SHP77 treated with DMSO at 0.1 percent for 48 hours (cell line): ENCODE results near the gene TPRG1L.
A peak's percentile ranks its signal among the peaks of the same experiment; 100 is the strongest.
"Not testable (repeated sequence)": the region's sequence is repeated elsewhere in the genome, so short reads cannot be mapped to it uniquely, and the experiment has no call there.

Experiments
- DNase-seq: peaks from one replicate; lab custom pipeline; 2025; lab: John Stamatoyannopoulos, UW

TPRG1L gene

GRCh38 chr1:3624200-3625136 lies at the start of gene TPRG1L:
TSS of gene TPRG1L (plus strand) at chr1:3625015. CDS start at chr1:3625073, 58 bp downstream.
- DNase-seq: peak; percentile 73

- DNase-seq: not testable (repeated sequence)
These were observed 49.3 kb upstream of the TPRG1L start for GRCh38 chr1:3575515-3575914.

- DNase-seq: no peak
These were observed 48.8 kb upstream of the TPRG1L start for GRCh38 chr1:3575993-3576392.

GRCh38 chr1:3577300-3577699 lies 47.5 kb upstream of the TPRG1L start:
- DNase-seq: no peak

GRCh38 chr1:3577711-3578432 lies 46.9 kb upstream of the TPRG1L start:
- DNase-seq: no peak

- DNase-seq: no peak
These were observed 46.4 kb upstream of the TPRG1L start for GRCh38 chr1:3578433-3578805.

- DNase-seq: no peak
These were observed 45.9 kb upstream of the TPRG1L start for GRCh38 chr1:3578906-3579305.

- DNase-seq: no peak
These were observed 45.2 kb upstream of the TPRG1L start for GRCh38 chr1:3579626-3580025.

GRCh38 chr1:3580231-3580630 lies 44.6 kb upstream of the TPRG1L start:
- no peak for DNase-seq

- no peak for DNase-seq
These were observed 43.3 kb upstream of the TPRG1L start for GRCh38 chr1:3581296-3582036.

GRCh38 chr1:3583751-3584150 lies 41.1 kb upstream of the TPRG1L start:
- not testable (repeated sequence) for DNase-seq

- no peak for DNase-seq
These were observed 39.9 kb upstream of the TPRG1L start for GRCh38 chr1:3584915-3585314.

GRCh38 chr1:3585353-3585868 lies 39.4 kb upstream of the TPRG1L start:
- DNase-seq: not testable (repeated sequence)

- DNase-seq: no peak
These were observed 38.8 kb upstream of the TPRG1L start for GRCh38 chr1:3585940-3586568.

GRCh38 chr1:3586986-3587759 lies 37.6 kb upstream of the TPRG1L start:
- DNase-seq: no peak

GRCh38 chr1:3588395-3588794 lies 36.4 kb upstream of the TPRG1L start:
- DNase-seq: no peak

GRCh38 chr1:3590139-3590763 lies 34.6 kb upstream of the TPRG1L start:
- no peak for DNase-seq

GRCh38 chr1:3590951-3591865 lies 33.6 kb upstream of the TPRG1L start:
- DNase-seq: no peak

- DNase-seq: no peak
These were observed 31.5 kb upstream of the TPRG1L start for GRCh38 chr1:3593334-3593733.
